Vagina (tissue), 2 donors: ENCODE measurements around the gene KCTD21. TPM values are rescaled to one million over a fixed set of nuclear protein-coding genes. Genes with fewer than 3 reads are reported as not detected.

Source experiments
- DNase-seq, 2 donors: peaks; one replicate each; pipeline ENCODE4 v3.0.0-alpha.2; 2017; ENCODE audit errors: extremely low spot score in 2 of 2
- H3K27ac ChIP-seq: fragments of 200-600 bp; sonication (generic); one replicate; pipeline ENCODE4 v1.5.1; 2019
- H3K27me3 ChIP-seq: fragments of 200-600 bp; sonication (generic); one replicate; pipeline ENCODE4 v1.5.1; 2019
- H3K36me3 ChIP-seq, 2 donors: fragments of 200-600 bp; sonication (generic); one replicate each; pipeline ENCODE4 v1.5.1; 2017 to 2019
- H3K4me1 ChIP-seq: fragments of 200-600 bp; sonication (generic); one replicate; pipeline ENCODE4 v1.5.1; 2019
- H3K4me3 ChIP-seq, 2 donors: fragments of 200-600 bp; sonication (generic); 1 replicate in 1 of 2; 2 replicates in 1 of 2; pipeline ENCODE4 v1.5.1; 2016 to 2019
- H3K9me3 ChIP-seq: fragments of 200-600 bp; sonication (generic); one replicate; pipeline ENCODE4 v1.5.1; 2019
- CTCF ChIP-seq, 3 experiments: fragments of 450-650 bp in 2 of 3; fragments of 200-600 bp in 1 of 3; sonication (generic) in 1 of 3; IDR thresholded peaks; one replicate each; pipeline ENCODE4 v1.5.1; 2017 to 2019; ENCODE audit warnings: antibody characterized with exemption in 3 of 3, mild to moderate bottlenecking in 2 of 3, moderate library complexity in 2 of 3
- POLR2A ChIP-seq, 2 donors: fragments of 450-650 bp; IDR thresholded peaks; one replicate each; pipeline ENCODE4 v1.6.1; 2017; ENCODE audit warnings: antibody characterized with exemption in 2 of 2, mild to moderate bottlenecking in 2 of 2, moderate library complexity in 2 of 2
- POLR2AphosphoS5 ChIP-seq, 2 donors: sonication (generic); formaldehyde crosslinking; IDR thresholded peaks; one replicate each; pipeline ENCODE4 v1.9.0; 2017; ENCODE audit warnings: antibody characterized with exemption in 2 of 2, mild to moderate bottlenecking in 2 of 2, low read depth in 1 of 2; ENCODE audit not compliant: insufficient read depth in 1 of 2
- intact Hi-C: fragments of 100-400 bp; cut with DNase I; formaldehyde crosslinking; loops from one replicate; pipeline ENCODE4 v1.15.1; 2023
- total RNA-seq: library from RNA; depleted of rRNA; stranded (reverse); fragments of >200 nt; gene quantifications from one replicate; pipeline ENCODE4 v1.2.3, GENCODE V29; 2016

KCTD21 gene
- total RNA-seq, 1 donor from 2014 or later = 8.6 TPM

- no peaks in the 10 kb centered on the region for H3K27me3 ChIP-seq
These were observed 37.7 kb downstream of the KCTD21 start for GRCh38 chr11:78150754-78151153.

GRCh38 chr11:78150346-78150745 lies 38.1 kb downstream of the KCTD21 start:
- H3K27ac ChIP-seq = no peak overlapping the region
- H3K27me3 ChIP-seq = no peaks in the 10 kb centered on the region
- intact Hi-C loops = no loop called here

More at GRCh38 chr11:78150754-78151153, 37.7 kb downstream of the KCTD21 start:
- Histone ChIP-seq H3K36me3 (no peaks in the 10 kb centered on the region), H3K4me1 (no peaks in the 10 kb centered on the region), H3K27ac (no peak overlapping the region), H3K9me3 (no peaks in the 10 kb centered on the region), H3K4me3 (no peak overlapping the region)
- no peak for DNase-seq
- TF ChIP-seq POLR2A (IDR thresholded peaks at IDR 0.05) = no peak
- TF ChIP-seq POLR2AphosphoS5 (IDR thresholded peaks at IDR 0.05; ENCODE audit: insufficient read depth in 1 of 2, low read depth in 1 of 2) = no peak
- no peak for TF ChIP-seq CTCF (IDR thresholded peaks at IDR 0.05)
- intact Hi-C loops = no loop called here

GRCh38 chr11:78149646-78150045 lies 38.8 kb downstream of the KCTD21 start:
- no peak overlapping the region for H3K27ac ChIP-seq
- no peak for TF ChIP-seq CTCF (IDR thresholded peaks at IDR 0.05)
- no peak for TF ChIP-seq POLR2A (IDR thresholded peaks at IDR 0.05)
- TF ChIP-seq POLR2AphosphoS5 (IDR thresholded peaks at IDR 0.05; ENCODE audit: insufficient read depth in 1 of 2, low read depth in 1 of 2) = no peak
- no peaks in the 10 kb centered on the region for H3K9me3 ChIP-seq
- no peaks in the 10 kb centered on the region for H3K27me3 ChIP-seq
- intact Hi-C loops = loop anchor here (10.0 kb wide), 2 partner anchors 275 to 415 kb away; no protein-coding TSS in a partner anchor
- DNase-seq = no peak
- no peaks in the 10 kb centered on the region for H3K36me3 ChIP-seq
- H3K4me1 ChIP-seq = no peaks in the 10 kb centered on the region
- H3K4me3 ChIP-seq = no peak overlapping the region

More at GRCh38 chr11:78150346-78150745, 38.1 kb downstream of the KCTD21 start:
- Histone ChIP-seq H3K36me3 (no peaks in the 10 kb centered on the region), H3K9me3 (no peaks in the 10 kb centered on the region), H3K4me3 (no peak overlapping the region), H3K4me1 (no peaks in the 10 kb centered on the region)
- no peak for DNase-seq
- TF ChIP-seq POLR2A (IDR thresholded peaks at IDR 0.05) (no peak), POLR2AphosphoS5 (IDR thresholded peaks at IDR 0.05; ENCODE audit: insufficient read depth in 1 of 2, low read depth in 1 of 2) (no peak), CTCF (IDR thresholded peaks at IDR 0.05) (no peak)

GRCh38 chr11:78147807-78148206 lies 40.6 kb downstream of the KCTD21 start:
- H3K36me3 ChIP-seq = no peaks in the 10 kb centered on the region
- H3K4me1 ChIP-seq = no peaks in the 10 kb centered on the region
- intact Hi-C loops = loop anchor here (10.0 kb wide), 2 partner anchors 277 to 417 kb away; no protein-coding TSS in a partner anchor
- no peak overlapping the region for H3K27ac ChIP-seq
- DNase-seq = no peak
- no peak overlapping the region for H3K4me3 ChIP-seq
- H3K27me3 ChIP-seq = no peaks in the 10 kb centered on the region
- no peak for TF ChIP-seq CTCF (IDR thresholded peaks at IDR 0.05)
- TF ChIP-seq POLR2A (IDR thresholded peaks at IDR 0.05) = no peak
- TF ChIP-seq POLR2AphosphoS5 (IDR thresholded peaks at IDR 0.05; ENCODE audit: insufficient read depth in 1 of 2, low read depth in 1 of 2) = no peak
- no peaks in the 10 kb centered on the region for H3K9me3 ChIP-seq

- Histone ChIP-seq H3K9me3 (no peaks in the 10 kb centered on the region), H3K36me3 (no peaks in the 10 kb centered on the region), H3K4me3 (no peak overlapping the region), H3K4me1 (peaks cover 4% of the 10 kb centered on the region), H3K27me3 (no peaks in the 10 kb centered on the region), H3K27ac (no peak overlapping the region)
- intact Hi-C loops = loop anchor here (10.0 kb wide), 2 partner anchors 279 to 419 kb away; no protein-coding TSS in a partner anchor
- TF ChIP-seq CTCF (IDR thresholded peaks at IDR 0.05) (no peak), POLR2AphosphoS5 (IDR thresholded peaks at IDR 0.05; ENCODE audit: insufficient read depth in 1 of 2, low read depth in 1 of 2) (no peak), POLR2A (IDR thresholded peaks at IDR 0.05) (no peak)
- no peak for DNase-seq
These were observed 42.9 kb downstream of the KCTD21 start for GRCh38 chr11:78145511-78146025.
